HL-60 (cell line): ENCODE results near the gene LRRC8C.

Source experiments
- CTCF ChIP-seq: IDR thresholded peaks from one replicate; pipeline ENCODE4 v1.5.1; 2011; ENCODE audit warnings: low read length, control low read depth, inconsistent platforms; ENCODE audit not compliant: insufficient read depth
- GABPA ChIP-seq: IDR thresholded peaks from 2 replicates; pipeline ENCODE4 v1.6.1; 2012; ENCODE audit warnings: low read depth
- SPI1 ChIP-seq: IDR thresholded peaks from 2 replicates; pipeline ENCODE4 v1.6.1; 2012; ENCODE audit warnings: low read depth, mild to moderate bottlenecking, borderline replicate concordance

- no peak for TF ChIP-seq CTCF
- no peak for TF ChIP-seq GABPA
- no peak; the same call in 1 of the 2 replicates for TF ChIP-seq SPI1
Measured at GRCh38 chr1:89732643-89733222, 99.8 kb downstream of the LRRC8C start.
